HCT116 (cell line): Measurements from ENCODE around the gene UNKL. TPM values are rescaled to one million over a fixed set of nuclear protein-coding genes. Genes with fewer than 3 reads are reported as not detected.

Experiments used
- ATAC-seq: fragments of 200-7000 bp; cut with Tn5 transposase; 2 replicates; pipeline ENCODE4 v1.9.1; 2020; ENCODE audit warnings: mild to moderate bottlenecking, moderate library complexity
- BruUV-seq: library from RNA; stranded (reverse); fragments of 400-500 nt; replicated peaks from 2 replicates; lab custom pipeline; 2021; lab: Mats Ljungman, UMichigan
- CTCF ChIA-PET: fragments of 300-600 bp; sonication (Branson Sonifier 250); formaldehyde crosslinking; loops from one replicate; lab custom pipeline; 2021; ENCODE audit warnings: antibody characterized with exemption; lab: Charles Lee
- POLR2A ChIA-PET: fragments of 300-600, 350-600 bp; sonication (Branson Sonifier 250); formaldehyde crosslinking; loops from one replicate; lab custom pipeline; 2021; ENCODE audit warnings: antibody characterized with exemption; lab: Charles Lee
- RAD21 ChIA-PET, 2 experiments: fragments of 300-600 bp; sonication (Branson Sonifier 250); formaldehyde crosslinking; loops; one replicate each; lab custom pipeline; 2023; ENCODE audit warnings: low total read pairs in 2 of 2; ENCODE audit not compliant: uncharacterized antibody in 2 of 2, unreplicated experiment in 2 of 2, low non-redundant PET in 1 of 2; lab: Charles Lee
- DNase-seq: peaks from one replicate; pipeline ENCODE4 v3.0.0-alpha.2; 2010; ENCODE audit warnings: low read depth, low spot score
- H2AFZ ChIP-seq: fragments of 200-600 bp; shearing (Covaris generic), sonication (generic); 2 replicates; pipeline ENCODE4 v1.6.1; 2017; ENCODE audit warnings: low read depth, mixed run types, mixed read lengths, antibody characterized with exemption, low read length; ENCODE audit not compliant: poor library complexity, severe bottlenecking
- H3K27ac ChIP-seq: 2 replicates; pipeline ENCODE4 v1.5.1; 2012; ENCODE audit warnings: low read depth, low read length
- H3K27me3 ChIP-seq: fragments of 200-600 bp; sonication (generic); 2 replicates; pipeline ENCODE4 v1.6.1; 2016; ENCODE audit warnings: mixed run types, low read length, mixed read lengths; ENCODE audit not compliant: insufficient read depth
- H3K36me3 ChIP-seq, 2 experiments: fragments of 200-500 bp in 1 of 2; fragments of 200-600 bp in 1 of 2; sonication (Bioruptor generic) in 1 of 2; sonication (generic) in 1 of 2; 2 replicates each; pipeline versions ENCODE4 v1.5.1 to v1.6.1; 2014 to 2016; ENCODE audit warnings: low read length in 2 of 2, inconsistent platforms in 1 of 2, mixed read lengths in 1 of 2, mixed run types in 1 of 2; ENCODE audit not compliant: insufficient read depth in 2 of 2, control insufficient read depth in 1 of 2
- H3K4me1 ChIP-seq, 2 experiments: fragments of 200-600 bp in 1 of 2; sonication (generic) in 1 of 2; 2 replicates each; pipeline versions ENCODE4 v1.5.1 to v1.6.1; 2012 to 2017; ENCODE audit warnings: low read length in 2 of 2, inconsistent platforms in 1 of 2, mild to moderate bottlenecking in 1 of 2, mixed read lengths in 1 of 2, mixed run types in 1 of 2, moderate library complexity in 1 of 2; ENCODE audit not compliant: insufficient read depth in 2 of 2, control insufficient read depth in 1 of 2
- H3K4me2 ChIP-seq: fragments of 200-600 bp; sonication (generic); 2 replicates; pipeline ENCODE4 v1.6.1; 2017; ENCODE audit warnings: mixed run types, low read length, mixed read lengths
- H3K4me3 ChIP-seq, 2 experiments: fragments of 200-600 bp in 1 of 2; sonication (generic) in 1 of 2; replicated peaks in 1 of 2; 2 replicates each; pipeline ENCODE4 v1.5.1; 2011 to 2016; ENCODE audit warnings: low read length in 2 of 2, control low read depth in 1 of 2, low read depth in 1 of 2, mild to moderate bottlenecking in 1 of 2, mixed read lengths in 1 of 2, mixed run types in 1 of 2
- H3K79me2 ChIP-seq: fragments of 200-600 bp; sonication (generic); 2 replicates; pipeline ENCODE4 v1.6.1; 2017; ENCODE audit warnings: mild to moderate bottlenecking, mixed run types, low read length, moderate library complexity, mixed read lengths; ENCODE audit not compliant: insufficient read depth
- H3K9ac ChIP-seq: fragments of 200-600 bp; sonication (generic); 2 replicates; pipeline ENCODE4 v1.6.1; 2016; ENCODE audit warnings: low read length, mixed read lengths
- H3K9me2 ChIP-seq: fragments of 200-600 bp; sonication (generic), shearing (Covaris generic); 2 replicates; pipeline ENCODE4 v1.6.1; 2017; ENCODE audit warnings: mixed run types, mild to moderate bottlenecking, moderate library complexity; ENCODE audit not compliant: insufficient read depth
- H3K9me3 ChIP-seq, 2 experiments: fragments of 200-500 bp in 1 of 2; fragments of 200-600 bp in 1 of 2; sonication (Bioruptor generic) in 1 of 2; sonication (generic) in 1 of 2; 2 replicates each; pipeline ENCODE4 v1.6.1; 2014 to 2017; ENCODE audit warnings: low read length in 2 of 2, mixed read lengths in 2 of 2, inconsistent platforms in 1 of 2, low read depth in 1 of 2, mild to moderate bottlenecking in 1 of 2, mixed run types in 1 of 2, moderate library complexity in 1 of 2; ENCODE audit not compliant: control insufficient read depth in 1 of 2, insufficient read depth in 1 of 2
- H4K20me1 ChIP-seq: fragments of 200-600 bp; sonication (generic), shearing (Covaris generic); 2 replicates; pipeline ENCODE4 v1.6.1; 2017; ENCODE audit warnings: mixed run types, mild to moderate bottlenecking, moderate library complexity; ENCODE audit not compliant: insufficient read depth
- CBX3 ChIP-seq: IDR thresholded peaks from 2 replicates; pipeline ENCODE4 v1.6.1; 2012; ENCODE audit warnings: low read depth
- CEBPB ChIP-seq: IDR thresholded peaks from 2 replicates; pipeline ENCODE4 v1.6.1; 2012; ENCODE audit warnings: low read depth
- EZH2 ChIP-seq: fragments of 200-600 bp; sonication (generic); IDR thresholded peaks from 2 replicates; pipeline ENCODE4 v1.6.1; 2017; ENCODE audit warnings: antibody characterized with exemption, mixed run types
- EZH2phosphoT487 ChIP-seq: fragments of 200-600 bp; IDR thresholded peaks from 2 replicates; pipeline ENCODE4 v1.6.1; 2018; ENCODE audit warnings: antibody characterized with exemption, borderline replicate concordance
- RAD21 ChIP-seq: IDR thresholded peaks from 2 replicates; pipeline ENCODE4 v1.6.1; 2012; ENCODE audit warnings: low read depth, mild to moderate bottlenecking
- REST ChIP-seq: IDR thresholded peaks from 2 replicates; pipeline ENCODE4 v1.6.1; 2012; ENCODE audit warnings: low read depth
- SP1 ChIP-seq: IDR thresholded peaks from 2 replicates; pipeline ENCODE4 v1.6.1; 2012; ENCODE audit warnings: low read depth
- SRF ChIP-seq: IDR thresholded peaks from 2 replicates; pipeline ENCODE4 v1.6.1; 2012; ENCODE audit warnings: low read depth
- YY1 ChIP-seq: IDR thresholded peaks from 2 replicates; pipeline ENCODE4 v1.6.1; 2011; ENCODE audit warnings: low read length, low read depth, moderate library complexity, mild to moderate bottlenecking; ENCODE audit not compliant: insufficient replicate concordance; ENCODE audit errors: extremely low read depth
- ZBTB33 ChIP-seq: IDR thresholded peaks from 2 replicates; pipeline ENCODE4 v1.6.1; 2011; ENCODE audit warnings: mild to moderate bottlenecking, low read length, moderate library complexity; ENCODE audit not compliant: insufficient replicate concordance; ENCODE audit errors: extremely low read depth
- ZFX ChIP-seq: fragments of 450-650 bp; IDR thresholded peaks from 2 replicates; pipeline ENCODE4 v1.6.1; 2017
- intact Hi-C: fragments of 100-400 bp; cut with micrococcal nuclease; formaldehyde crosslinking; loops from 2 replicates; pipeline ENCODE4 v1.10.0; 2022
- total RNA-seq: library from RNA; stranded (reverse); gene quantifications from one replicate; pipeline ENCODE4 v1.2.1, GENCODE V29; 2021; ENCODE audit not compliant: unreplicated experiment

Gene UNKL
- total RNA-seq, 1 experiment from 2014 or later, result 24.9 TPM

- Histone ChIP-seq H3K36me3 (peaks cover 29 to 42% of the 10 kb centered on the region in 2 experiments), H4K20me1 (peaks cover 3% of the 10 kb centered on the region; the same call in 1 of the 2 replicates), H3K9me3 (no peaks in the 10 kb centered on the region), H3K27me3 (no peaks in the 10 kb centered on the region), H3K9ac (no peak overlapping the region), H3K4me2 (no peak overlapping the region), H3K79me2 (peaks cover 42% of the 10 kb centered on the region), H3K4me1 (peaks cover 0 to 7% of the 10 kb centered on the region in 2 experiments; a peak in 1 of 4 replicates), H3K4me3 (no peak overlapping the region), H3K9me2 (no peaks in the 10 kb centered on the region), H3K27ac (no peak overlapping the region), H2AFZ (no peak overlapping the region)
- RAD21 ChIA-PET, result no interaction called here
- POLR2A ChIA-PET, result no interaction called here
- no peak for DNase-seq
- ATAC-seq, result no peak
- CTCF ChIA-PET, result interaction anchor here (1.2 to 1.6 kb wide), 2 partner anchors 8 to 48 kb away, joined by 3 to 5 read pairs; no protein-coding TSS in a partner anchor
- no TSS peak for BruUV-seq
- intact Hi-C loops, result loop anchor here (10.0 kb wide), 1 partner anchor 50 kb away; the partner anchor contains the start of gene UNKL
- TF ChIP-seq EZH2, result no peak
- no peak for TF ChIP-seq YY1
- no peak for TF ChIP-seq SRF
- TF ChIP-seq, all 23 proteins: peak for 0
These were observed 50.0 kb downstream of the UNKL start for GRCh38 chr16:1364510-1364909.

GRCh38 chr16:1363501-1364041 is 50.9 kb downstream of the UNKL start:
- Histone ChIP-seq H3K9ac (no peak overlapping the region), H3K27ac (no peak overlapping the region), H3K79me2 (peaks cover 51% of the 10 kb centered on the region), H3K27me3 (no peaks in the 10 kb centered on the region), H3K4me1 (peaks cover 4 to 15% of the 10 kb centered on the region in 2 experiments), H2AFZ (no peak overlapping the region), H3K36me3 (peaks cover 29 to 42% of the 10 kb centered on the region in 2 experiments), H3K4me2 (no peak overlapping the region), H3K9me2 (no peaks in the 10 kb centered on the region), H3K4me3 (no peak overlapping the region), H4K20me1 (peaks cover 3% of the 10 kb centered on the region; the same call in 1 of the 2 replicates), H3K9me3 (no peaks in the 10 kb centered on the region)
- TSS peak; percentile 22 for BruUV-seq
- intact Hi-C loops, result loop anchor here (10.0 kb wide), 1 partner anchor 51 kb away; the partner anchor contains the start of gene UNKL
- DNase-seq (peak; percentile 23), ATAC-seq (peak; percentile 96)
- CTCF ChIA-PET, result interaction anchor here (0.9 to 1.6 kb wide), 10 partner anchors 9 to 360 kb away, joined by 3 to 5 read pairs (median 3); partner anchors contain the start of genes CRAMP1, IFT140 and UQCC4
- POLR2A ChIA-PET, result interaction anchor here (1.2 kb wide), 1 partner anchor 55 kb away, joined by 3 read pairs; the partner anchor contains the start of gene UBE2I
- RAD21 ChIA-PET, result interaction anchor here in 1 of 2 experiments (0.9 kb wide), 1 partner anchor 16 kb away, joined by 3 read pairs; no protein-coding TSS in a partner anchor
- no peak for TF ChIP-seq REST
- TF ChIP-seq RAD21, result peak; percentile 74
- TF ChIP-seq EZH2phosphoT487, result no peak
- no peak for TF ChIP-seq SP1
- no peak for TF ChIP-seq CEBPB
- TF ChIP-seq ZBTB33, result no peak
- TF ChIP-seq ZFX, result no peak
- TF ChIP-seq EZH2, result no peak
- TF ChIP-seq CBX3, result no peak
